ELR (cell line): ENCODE measurements around the gene CFAP157.
"Not testable (repeated sequence)": the region's sequence is repeated elsewhere in the genome, so short reads cannot be mapped to it uniquely, and the experiment has no call there.

Experiments
- DNase-seq: peaks from one replicate; pipeline ENCODE4 v3.0.0-alpha.2; 2015; ENCODE audit warnings: low read depth

CFAP157 gene

DNA sequence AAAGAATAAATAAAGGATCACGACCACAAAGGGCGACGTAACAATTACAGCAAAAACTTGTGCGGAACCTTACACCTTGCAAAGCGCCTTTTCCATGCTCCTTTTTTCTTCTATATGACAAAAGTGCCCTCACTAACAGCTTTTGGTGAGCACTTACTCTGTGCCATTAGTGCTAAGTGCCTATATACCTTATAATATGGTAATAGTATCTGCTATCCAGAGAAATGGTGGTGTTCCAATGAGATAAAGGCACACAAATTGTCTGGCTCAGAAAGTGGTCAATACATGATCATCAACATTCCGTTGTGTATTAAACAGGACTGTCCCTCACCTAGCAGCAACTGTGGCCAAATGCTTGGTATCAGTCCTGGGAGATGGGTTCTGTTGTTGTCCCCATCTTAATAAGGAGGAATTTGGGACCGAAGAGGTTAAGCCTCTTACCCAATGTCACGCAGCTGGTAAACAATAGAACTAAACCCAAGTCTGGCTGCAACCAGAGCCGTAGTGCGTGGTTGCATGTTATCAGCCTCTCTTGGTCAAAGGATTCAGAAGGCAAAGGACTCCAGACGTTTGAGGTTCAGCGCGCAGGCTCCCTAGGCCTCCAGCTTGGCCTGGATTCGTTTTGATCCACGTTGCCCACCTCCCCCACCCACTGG is 28.9 kb downstream of the CFAP157 start:
- no peak for DNase-seq

DNA sequence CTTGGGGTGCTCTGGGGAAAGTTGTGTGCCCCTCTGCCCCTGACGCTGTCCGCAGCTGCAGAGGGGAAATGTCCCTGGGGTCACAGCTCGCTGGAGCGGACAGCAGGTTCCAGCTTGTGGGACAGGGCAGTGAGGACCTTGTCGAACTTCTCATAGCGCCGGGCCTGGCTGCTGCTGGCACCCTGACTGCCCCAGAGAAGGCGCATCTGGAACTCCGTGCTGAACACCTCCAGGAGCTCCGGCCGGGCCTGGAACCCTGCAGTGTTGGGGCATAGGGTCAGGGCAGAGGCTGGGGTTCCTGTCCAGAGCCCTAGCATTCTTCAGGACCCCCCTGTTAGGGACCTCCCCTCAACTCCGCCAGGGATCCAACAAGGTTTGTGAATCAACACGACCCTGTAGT is 31.9 kb downstream of the CFAP157 start:
- no peak for DNase-seq

DNA sequence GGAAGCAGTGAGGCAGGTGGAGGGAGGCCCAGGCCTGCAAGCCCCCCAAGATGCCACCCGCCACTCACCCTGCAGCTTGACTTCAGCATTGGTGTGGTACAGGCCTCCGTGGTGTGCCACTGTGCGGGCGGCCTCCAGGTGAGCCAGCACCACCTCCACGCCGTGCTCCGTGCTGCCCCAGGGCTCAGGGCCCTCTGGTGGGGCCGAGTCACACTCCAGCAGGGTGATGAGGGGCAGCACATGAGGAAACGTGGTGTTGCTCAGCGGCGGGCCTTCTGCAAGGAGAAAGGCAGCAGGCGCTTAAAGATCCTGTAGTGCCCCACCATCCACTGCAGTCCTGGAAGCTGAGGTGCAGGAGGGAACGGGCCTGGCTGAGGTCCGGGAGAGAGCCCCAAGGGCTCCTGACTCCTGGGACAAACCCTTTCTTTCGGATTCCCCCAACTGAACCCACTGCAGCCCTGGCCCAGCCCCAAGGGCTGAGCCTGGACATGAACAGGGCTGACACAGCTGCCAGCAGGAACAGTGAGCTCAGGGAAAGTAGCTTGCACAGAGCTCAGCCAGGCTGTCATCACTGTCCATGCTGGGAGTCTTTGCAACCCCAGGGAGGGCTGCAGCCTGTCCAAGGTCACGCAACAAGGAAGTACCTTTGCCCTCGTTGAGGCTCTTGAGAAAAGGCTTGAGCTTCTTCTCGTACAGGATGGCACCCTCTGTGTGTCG is 33.0 kb downstream of the CFAP157 start:
- DNase-seq = no peak

DNA sequence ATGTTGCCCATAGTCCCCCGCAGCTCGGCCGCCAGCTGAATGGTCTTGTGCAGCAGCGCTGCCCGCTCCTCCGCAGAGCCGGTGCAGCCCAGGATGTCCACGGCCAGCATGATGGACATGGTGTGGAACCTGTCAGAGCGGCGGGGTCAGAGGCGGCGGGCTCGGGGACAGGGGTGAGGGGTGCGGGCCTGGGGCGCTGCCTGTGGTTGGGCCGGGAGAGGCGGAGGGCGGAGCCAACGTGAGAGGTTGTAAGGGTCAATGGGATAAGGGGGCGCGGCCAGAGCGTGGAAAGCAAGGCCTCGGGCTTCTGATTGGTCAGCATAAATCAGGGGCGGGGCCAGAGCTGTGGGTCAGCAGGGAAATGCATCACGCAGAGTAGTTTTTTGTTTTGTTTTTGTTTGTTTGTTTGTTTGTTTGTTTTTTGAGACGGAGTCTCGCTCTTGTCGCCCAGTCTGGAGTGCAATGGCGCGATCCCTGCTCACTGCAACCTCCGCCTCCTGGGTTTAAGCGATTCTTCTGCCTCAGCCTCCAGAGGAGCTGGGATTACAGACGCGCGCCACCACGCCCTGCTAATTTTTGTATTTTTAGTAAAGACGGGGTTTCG is 35.1 kb downstream of the CFAP157 start:
- peak; percentile 85 for DNase-seq

DNA sequence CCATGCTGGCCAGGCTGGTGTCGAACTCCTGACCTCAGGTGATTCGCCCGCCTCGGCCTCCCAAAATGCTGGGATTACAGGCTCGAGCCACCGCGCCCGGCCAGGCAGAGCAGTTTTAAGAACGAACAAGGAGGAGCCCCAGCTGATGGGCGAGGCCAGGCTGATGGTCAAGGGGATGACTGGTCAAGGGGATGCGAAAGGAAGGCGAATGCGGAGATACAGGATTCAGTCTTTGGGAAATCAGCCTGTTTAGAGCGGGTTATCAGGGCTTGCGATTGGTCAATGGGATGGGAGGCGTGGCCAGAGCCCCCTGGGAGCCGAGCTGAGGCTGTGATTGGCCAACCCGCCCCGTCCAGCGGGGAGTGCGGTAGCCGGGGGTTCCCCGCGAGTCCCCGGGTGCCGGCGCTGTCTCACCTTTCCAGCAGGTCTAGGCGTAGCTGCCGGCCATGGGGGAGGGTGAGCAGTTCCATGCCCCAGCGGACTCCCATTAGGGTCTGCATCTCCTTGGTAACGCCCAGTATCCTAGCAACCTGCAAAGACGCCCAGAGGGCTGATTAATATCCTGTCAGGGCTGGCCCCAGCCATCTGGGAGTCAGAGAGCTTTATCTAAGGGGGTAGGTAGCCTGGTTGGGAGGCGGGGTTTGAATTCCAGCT is 35.8 kb downstream of the CFAP157 start:
- DNase-seq = peak; percentile 97

DNA sequence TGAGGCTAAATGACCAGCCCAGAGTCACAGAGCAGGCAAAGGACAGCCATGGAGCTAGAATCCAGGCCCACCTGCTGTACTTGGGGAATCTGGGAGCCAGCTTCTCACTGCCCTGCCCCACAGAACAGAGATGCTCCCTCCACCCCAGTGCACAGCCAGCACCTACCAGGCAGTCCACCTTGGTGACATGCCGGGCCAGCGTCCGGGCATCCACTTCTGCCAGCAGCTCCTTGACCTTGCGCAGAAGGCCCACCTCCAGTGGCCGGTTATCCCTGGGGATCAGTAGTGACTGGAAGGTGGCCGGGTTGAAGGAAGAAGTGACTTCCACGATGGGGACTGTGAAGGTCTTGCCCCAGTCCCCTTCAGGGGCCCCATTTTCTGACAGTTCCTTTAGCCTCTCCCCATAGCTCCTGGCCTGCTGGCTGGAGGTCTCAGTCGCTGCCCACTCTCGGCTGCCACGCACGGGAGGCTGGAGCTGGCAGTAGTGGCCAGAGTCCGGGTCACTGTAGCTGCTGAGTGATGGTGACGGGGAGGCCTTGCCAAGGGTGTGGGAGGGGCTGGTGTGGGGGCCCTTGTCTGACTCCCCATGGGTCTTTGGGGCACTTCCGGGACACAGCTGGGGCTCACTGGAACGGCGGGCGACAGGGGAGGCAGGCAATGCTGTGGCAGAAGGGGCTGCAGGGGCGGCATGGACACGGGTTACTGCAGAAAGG is 37.8 kb downstream of the CFAP157 start:
- no peak for DNase-seq

DNA sequence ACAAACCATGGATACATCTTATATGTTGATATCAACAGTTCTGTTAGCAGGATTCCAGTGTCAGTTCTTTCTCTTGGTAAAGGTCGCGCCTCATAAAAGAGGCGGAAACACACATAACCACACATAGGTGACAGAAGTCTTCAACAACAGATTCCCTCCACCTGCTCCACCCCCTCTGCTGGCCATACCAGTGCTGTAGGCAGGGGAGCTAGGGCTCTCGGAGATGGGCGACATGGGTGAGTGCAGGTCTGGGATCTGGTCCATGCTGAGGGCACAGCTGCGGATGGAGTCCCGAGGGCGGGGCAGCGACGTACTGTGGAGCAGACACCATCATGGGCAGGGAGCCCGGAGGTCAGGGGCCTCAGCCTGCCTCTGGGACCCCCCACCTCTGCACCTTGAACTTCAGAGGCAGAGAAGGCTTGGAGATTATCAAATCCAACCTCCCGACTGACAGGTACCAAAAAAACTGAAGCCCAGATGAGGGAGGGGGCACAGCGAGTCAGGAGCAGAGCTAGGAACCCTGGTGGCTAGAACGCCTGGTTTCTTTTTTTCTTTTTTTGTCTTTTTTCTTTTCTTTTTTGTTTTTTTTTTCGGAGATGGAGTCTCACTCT is 40.3 kb downstream of the CFAP157 start:
- no peak for DNase-seq

DNA sequence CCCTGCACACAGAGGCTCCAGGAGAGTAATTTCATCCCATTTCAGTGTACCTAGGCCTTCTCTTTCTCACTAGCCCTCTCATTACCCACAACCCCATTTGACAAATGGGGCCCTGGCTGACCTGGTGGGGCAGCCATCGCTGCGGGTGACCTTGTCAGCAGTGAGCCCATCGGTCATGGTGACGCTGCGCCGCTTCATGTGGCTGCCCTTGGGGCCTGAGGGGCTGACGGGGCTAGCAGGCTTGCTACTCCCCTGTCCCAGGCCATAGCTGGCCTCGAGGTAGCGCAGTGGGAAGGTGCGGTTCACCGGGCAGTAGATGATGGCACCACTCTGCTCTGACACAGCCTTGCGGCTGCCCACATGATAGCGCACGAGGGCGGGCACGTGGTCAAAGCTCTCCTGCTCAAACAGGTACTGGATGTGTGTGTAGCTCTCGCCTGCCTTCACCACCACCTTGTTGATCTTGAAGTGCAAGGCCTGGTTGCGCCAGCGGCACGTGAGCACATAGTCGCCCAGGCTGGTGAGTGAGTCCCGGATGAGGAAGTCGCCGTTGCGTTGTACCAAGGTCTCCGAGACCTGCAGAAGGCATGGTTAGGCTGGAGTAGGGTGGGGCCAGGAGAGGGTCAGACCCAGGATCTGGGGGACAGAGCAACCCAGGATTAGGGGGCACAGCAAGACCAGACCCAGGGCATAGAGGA is 42.5 kb downstream of the CFAP157 start:
- DNase-seq = no peak

DNA sequence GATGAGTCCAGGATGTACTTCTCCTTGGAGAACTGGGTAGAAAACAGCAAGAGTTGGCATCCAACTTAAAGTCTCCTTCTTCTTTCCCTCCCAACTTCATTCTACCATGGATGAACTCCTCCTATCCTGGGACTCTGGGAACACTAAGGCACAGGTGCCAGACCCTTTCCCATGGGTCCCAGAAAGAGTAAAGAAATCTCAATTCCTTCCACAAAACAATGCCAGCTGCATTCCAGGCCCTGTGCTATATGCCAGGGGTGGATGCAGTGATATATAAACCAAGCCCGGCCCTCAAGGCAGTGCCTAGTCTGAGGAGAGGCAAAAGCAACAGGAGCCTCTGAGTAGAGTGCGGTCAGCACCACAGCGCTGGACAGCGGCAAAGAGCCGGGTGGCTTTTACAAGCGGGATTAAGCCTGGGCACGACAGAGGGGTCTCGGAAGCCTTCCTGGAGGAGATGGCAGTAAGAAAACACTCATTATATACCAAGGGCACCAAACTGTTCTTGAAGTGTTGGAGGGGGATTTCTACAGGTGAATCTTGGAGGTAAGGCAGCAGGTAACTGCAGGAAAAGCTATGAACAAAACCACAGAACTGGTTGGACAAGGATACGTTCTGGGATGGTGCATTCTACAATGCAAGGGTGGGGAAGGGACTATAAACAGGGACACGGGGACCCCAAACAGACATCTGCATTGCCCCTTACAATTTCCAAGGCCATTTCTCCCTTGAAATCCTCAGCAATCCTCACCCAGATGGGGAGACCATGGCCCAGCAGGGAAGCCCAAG is 44.7 kb downstream of the CFAP157 start:
- peak; percentile 34 for DNase-seq

DNA sequence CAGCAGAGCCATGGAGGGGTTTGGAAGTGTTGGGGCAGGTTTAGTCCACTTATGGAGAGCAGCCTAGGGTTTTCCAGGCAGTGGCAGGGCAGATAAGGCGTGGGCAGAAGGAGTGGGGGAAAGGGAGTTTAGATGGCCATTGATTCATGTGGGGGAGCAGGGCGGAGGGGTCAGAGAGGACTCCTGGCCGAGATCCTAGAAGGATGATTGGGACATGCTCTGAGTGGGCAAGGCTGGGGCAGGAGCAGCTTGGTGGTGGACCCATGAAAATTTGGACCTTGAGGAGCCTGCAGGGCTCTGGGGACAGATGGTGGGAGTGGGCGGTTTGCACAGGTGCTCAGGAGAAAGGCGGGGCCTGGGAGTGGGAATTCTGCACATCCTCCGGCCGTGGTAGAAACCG is 46.4 kb downstream of the CFAP157 start:
- DNase-seq = no peak

DNA sequence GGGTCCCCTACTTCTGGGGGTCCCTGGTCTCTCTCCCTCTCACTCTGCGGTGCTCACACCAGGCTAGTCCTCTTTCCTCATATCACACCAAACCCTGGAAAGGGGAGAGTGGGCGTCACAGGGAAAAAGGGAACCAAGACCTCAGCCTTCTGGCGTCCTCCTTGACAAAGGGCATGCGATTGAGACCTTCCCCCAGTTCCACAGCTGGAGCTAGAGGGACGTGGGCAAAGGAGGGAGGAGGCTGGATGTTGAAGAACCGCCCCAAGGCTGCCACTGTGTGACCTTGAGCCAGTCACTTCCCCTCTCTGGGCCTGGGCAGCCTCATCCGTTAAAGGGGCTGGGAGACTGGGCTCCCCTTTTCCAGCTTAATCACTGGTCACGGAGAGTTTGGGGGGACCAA is 46.8 kb downstream of the CFAP157 start:
- DNase-seq = no peak

DNA sequence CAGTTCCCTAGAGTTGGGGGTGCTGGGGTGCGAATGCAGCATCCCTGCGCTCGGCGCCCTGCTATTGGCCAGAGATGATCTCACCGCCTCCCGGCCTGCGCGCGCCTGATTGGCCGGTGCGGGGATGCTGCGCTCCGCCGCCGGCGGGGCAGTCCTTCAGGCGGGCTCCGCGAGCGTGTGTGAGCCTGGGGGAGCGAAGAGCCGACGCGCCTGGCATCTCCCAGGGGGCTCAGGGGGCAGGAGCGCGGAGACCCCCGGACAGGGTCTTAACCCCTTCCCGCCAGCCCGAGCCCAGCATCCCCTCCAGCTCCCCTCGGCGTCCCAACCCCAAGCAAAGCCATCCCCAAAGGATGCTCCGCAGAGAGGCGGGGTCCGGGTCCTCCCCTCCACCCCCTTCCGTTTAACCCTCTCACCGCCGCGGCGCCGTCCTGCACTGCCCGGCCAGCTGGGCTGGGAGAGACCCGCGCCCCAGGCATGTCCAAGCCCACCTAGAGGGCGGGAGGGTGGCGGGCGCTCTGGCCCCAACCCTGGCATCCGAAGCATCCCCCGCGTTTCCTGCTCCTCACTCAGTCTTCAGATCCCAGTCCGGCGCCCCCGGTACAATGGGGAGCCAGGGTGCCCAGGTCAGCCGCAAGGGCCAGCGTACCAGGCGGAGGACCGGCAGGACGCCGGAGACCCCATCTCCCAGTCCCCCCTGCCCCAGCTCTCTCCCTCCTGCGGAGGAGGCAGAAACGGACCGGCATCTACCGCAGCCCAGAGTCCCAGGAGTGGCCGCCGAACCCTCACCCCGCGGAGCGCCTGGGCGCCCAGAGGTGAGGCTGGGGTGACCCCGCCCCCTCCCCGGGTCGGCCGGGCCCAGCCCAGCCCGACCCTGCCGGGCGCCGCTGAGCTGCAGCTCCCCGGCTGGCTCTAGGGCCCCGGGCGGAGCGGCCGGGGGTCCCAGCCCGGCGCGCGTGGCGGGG is 47.6 kb downstream of the CFAP157 start:
- DNase-seq = peak; percentile 42

DNA sequence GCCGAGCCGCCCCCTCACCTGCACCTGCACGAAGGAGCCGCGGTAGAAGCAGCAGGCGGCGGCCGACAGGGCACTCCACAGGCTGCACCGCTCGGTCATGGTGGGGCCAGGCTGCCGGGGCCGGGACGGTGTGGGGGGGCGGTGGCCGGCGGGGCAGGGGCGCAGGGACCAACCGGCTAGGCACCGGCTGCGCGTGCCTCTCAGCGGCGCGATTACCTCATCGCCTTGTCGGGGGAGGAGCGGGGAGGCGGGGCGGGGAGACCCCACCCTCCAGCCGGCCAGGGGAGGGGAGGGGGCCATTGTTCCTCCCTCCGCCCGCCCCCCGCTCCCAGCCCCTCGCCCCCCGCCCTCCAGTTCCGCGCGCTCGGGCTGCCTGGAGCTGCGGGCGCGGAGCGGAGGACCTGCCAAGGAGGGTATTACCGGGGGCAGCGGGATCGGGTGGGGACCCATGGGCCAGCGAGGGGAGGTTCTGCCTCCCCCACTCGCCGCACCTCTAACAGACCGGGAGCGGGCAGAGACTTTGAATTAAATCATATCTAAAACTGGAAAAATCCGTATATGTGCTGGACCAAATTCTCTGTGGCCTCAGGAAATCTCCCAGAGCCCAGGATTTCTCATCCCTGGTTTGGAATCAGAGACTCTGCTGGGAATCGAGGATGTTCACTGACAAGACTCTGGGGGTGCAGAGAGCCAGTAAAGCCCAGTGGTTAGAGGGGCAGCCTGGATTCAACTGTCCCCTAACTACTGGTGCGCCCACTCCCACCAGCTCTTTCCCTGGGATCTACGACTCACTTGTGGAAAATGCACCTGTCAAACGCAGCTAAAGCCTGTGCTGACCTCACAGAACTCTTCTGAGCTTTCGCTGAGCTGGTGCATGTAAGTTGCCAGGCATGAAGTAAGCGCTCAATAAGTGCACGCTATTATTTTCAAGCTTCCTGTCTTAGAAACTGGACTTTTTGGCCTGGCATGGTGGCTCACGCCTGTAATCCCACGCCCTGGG is 48.6 kb downstream of the CFAP157 start:
- DNase-seq = no peak

DNA sequence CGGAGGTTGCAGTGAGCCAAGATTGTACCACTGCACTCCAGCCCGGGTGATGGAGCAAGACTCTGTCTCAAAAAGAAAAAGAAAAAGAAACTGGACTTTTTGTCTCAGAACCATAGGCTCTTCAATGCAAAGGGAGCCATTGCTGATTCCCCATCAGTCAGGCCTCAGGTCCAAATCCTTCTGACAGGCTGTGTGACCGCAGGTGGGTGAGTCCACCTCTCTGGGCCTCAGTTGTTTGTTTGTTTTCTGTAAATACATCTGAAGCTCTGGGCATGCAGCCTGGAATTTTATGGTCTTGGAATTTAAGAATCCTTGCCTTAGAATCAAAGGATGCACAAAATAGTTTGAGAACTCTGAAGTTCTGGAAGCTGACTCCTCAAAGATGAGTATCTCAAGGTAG is 49.4 kb downstream of the CFAP157 start:
- DNase-seq = no peak

DNA sequence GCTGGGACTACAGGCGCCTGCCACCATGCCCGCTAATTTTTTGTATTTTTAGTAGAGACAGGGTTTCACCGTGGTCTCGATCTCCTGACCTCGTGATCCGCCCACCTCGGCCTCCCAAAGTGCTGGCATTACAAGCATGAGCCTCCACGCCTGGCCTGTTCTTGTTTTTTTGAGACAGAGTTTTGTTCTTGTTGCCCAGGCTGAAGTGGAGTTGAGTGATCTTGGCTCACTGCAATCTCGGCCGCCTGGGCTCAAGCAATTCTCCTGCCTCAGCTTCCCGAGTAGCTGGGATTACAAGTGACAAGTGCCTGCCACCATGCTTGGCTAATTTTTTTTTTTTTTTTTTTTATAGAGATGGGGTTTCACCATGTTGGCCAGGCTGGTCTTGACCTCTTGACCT is 50.0 kb downstream of the CFAP157 start:
- not testable (repeated sequence) for DNase-seq

DNA sequence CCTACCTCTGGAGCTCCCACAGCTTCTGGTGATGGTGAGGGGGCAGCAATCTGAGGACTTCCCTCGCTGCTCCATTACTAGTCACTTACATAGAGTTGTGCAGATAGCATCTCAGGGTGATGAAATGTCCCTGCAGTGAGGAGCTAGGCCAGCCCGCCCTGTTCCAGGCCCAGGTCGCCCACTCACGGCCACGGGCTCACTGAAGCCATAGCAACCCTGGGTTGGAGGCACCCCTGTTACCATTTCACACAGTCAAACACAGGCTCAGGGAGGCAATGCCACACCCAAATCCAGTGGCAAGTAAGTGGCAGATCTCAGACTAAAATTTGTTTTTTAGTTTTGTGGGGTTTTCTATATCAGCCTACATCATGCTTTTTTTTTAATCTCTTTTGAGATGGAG is 52.1 kb downstream of the CFAP157 start:
- DNase-seq = no peak

DNA sequence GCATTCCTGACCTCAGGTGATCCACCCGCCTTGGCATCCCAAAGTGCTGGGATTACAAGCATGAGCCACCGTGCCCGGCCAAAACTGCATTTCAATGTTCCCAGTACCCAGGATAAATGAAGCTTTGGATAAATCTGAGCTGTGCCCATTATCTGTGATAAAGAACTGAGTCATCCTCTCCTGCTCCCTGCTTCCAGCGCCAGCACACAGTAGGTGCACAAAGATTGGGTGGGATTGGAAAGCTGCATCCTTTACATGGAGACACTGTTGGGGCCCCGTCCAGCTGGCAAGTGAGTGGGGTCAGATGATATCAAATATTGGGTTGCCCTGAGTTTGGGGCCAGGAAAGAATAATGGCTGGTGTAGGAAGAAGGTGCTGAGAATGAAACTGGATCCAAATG is 54.3 kb downstream of the CFAP157 start:
- no peak for DNase-seq

DNA sequence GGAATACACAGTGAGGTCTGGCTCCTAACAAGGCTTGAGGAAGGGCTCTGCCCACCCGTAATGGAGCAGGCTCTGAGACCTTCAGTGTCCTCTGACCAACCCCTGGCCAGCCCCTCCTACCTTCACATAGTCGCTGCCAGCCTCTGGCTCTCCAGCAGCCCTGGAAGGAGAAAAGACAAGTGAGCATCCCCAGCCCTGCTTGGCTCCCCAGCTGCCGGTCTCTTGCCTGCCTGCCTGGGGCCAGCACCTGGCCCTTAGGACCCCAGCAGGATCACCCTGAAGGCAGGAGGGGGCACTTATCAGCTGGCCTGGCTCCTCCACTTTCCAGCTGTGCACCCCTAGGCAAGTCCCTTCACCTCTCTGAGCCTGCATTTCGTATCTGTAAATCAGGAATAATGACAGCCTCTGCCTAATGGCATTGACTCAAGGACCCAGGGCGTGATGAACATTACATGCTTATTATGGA is 54.7 kb downstream of the CFAP157 start:
- DNase-seq = no peak
